Body of pancreas (tissue), 4 donors: ENCODE measurements around the gene DMD.

ENCODE experiments used
- POLR2A ChIP-seq, 3 donors: fragments of 450-650 bp; IDR thresholded peaks; one replicate each; pipeline ENCODE4 v1.6.1; 2016; ENCODE audit warnings: antibody characterized with exemption in 3 of 3, mild to moderate bottlenecking in 2 of 3
- TF ChIP-seq, protein P1 (sequence below), 7 experiments: fragments of 450-650 bp in 4 of 7; fragments of 200-600 bp in 3 of 7; sonication (generic) in 3 of 7; IDR thresholded peaks; one replicate each; pipeline ENCODE4 v1.5.1; 2016 to 2019; ENCODE audit warnings: antibody characterized with exemption in 7 of 7

DNA sequence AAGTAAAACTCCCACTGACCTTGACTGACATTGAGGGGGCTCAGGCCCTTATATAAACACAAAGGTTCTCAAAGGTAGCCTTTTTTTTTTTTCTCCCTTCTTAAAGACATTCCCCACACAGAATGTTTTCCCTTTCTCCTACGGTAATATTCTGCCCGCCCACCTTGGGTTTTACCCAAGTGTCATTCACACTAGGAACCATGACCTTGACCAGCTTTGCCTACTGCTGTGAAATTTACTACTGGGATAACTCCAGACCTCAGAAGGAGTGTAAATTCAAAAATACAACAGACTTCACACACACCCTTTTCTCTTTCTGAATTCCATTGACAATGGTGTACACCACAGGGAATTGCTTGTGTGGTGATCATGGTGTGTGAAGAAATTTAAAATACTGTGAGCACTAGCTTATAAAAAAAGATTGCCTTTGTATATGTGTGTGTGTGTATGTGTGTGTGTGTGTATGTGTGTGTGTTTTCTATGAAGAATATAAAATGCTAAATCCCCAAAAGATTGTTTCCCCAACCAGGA, 1550.0 kb downstream of the DMD start:
- TF ChIP-seq, protein P1, sequence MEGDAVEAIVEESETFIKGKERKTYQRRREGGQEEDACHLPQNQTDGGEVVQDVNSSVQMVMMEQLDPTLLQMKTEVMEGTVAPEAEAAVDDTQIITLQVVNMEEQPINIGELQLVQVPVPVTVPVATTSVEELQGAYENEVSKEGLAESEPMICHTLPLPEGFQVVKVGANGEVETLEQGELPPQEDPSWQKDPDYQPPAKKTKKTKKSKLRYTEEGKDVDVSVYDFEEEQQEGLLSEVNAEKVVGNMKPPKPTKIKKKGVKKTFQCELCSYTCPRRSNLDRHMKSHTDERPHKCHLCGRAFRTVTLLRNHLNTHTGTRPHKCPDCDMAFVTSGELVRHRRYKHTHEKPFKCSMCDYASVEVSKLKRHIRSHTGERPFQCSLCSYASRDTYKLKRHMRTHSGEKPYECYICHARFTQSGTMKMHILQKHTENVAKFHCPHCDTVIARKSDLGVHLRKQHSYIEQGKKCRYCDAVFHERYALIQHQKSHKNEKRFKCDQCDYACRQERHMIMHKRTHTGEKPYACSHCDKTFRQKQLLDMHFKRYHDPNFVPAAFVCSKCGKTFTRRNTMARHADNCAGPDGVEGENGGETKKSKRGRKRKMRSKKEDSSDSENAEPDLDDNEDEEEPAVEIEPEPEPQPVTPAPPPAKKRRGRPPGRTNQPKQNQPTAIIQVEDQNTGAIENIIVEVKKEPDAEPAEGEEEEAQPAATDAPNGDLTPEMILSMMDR (IDR thresholded peaks at IDR 0.05) = no peak
- TF ChIP-seq POLR2A (IDR thresholded peaks at IDR 0.05) = no peak
